ENCODE data around the gene SLC12A8.

DNA sequence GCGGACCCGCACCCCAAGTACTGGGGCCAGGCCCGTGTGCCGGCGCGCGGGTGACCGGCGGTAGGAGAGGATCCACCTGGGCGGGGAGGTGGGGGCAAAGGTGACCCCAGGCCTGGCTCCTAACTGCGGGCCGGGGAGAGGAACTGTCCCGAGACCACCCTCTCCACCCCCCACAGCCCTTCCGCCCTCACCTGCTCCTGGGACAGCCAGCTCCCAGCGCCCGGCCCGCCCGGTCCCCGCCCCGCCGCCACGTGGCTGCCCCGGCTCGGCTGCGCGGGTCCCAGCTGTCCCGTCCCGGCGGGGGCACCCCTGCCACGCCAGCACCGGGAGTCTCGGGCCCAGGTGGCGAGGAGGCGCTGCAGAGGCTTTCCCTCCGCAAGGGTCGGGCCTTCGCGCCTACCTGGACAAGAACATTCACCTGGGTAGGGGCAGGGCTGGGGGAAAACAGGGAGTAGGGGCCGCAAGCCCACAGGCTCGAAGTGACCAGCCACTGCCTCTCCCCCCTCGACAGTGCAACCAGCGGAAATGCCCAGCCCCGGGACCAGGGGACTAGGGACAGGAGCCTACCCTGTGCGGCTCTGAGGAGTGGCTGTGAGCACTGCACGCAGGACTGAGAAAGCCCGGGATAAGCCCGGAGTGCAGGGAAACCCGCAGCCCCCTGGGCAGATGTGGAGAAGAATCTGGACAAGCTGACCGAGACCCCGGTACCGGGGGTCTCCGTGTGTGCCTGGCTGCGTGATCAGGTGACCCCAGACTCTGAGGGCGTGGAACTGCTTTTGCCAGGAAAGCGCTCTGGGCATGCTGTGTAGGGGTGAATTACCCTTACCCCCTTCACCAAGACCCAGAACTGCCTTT is at the start of gene SLC12A8:
- no peak for TF ChIP-seq CTCF (IDR thresholded peaks at IDR 0.05 in 2 of 3, conservative IDR thresholded peaks at IDR 0.05 in 1 of 3; ENCODE audit: control insufficient read depth in 2 of 3, extremely low read depth in 1 of 3, insufficient read depth in 1 of 3, low read depth in 3 of 3, low read length in 3 of 3)
- TF ChIP-seq, protein P1, sequence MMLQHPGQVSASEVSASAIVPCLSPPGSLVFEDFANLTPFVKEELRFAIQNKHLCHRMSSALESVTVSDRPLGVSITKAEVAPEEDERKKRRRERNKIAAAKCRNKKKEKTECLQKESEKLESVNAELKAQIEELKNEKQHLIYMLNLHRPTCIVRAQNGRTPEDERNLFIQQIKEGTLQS (IDR thresholded peaks at IDR 0.05; ENCODE audit: borderline replicate concordance, extremely low read depth, low read depth, low read length): no peak
- TF ChIP-seq POLR2A (IDR thresholded peaks at IDR 0.05; ENCODE audit: low read depth, low read length): no peak
- TF ChIP-seq, protein P2, sequence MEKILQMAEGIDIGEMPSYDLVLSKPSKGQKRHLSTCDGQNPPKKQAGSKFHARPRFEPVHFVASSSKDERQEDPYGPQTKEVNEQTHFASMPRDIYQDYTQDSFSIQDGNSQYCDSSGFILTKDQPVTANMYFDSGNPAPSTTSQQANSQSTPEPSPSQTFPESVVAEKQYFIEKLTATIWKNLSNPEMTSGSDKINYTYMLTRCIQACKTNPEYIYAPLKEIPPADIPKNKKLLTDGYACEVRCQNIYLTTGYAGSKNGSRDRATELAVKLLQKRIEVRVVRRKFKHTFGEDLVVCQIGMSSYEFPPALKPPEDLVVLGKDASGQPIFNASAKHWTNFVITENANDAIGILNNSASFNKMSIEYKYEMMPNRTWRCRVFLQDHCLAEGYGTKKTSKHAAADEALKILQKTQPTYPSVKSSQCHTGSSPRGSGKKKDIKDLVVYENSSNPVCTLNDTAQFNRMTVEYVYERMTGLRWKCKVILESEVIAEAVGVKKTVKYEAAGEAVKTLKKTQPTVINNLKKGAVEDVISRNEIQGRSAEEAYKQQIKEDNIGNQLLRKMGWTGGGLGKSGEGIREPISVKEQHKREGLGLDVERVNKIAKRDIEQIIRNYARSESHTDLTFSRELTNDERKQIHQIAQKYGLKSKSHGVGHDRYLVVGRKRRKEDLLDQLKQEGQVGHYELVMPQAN (conservative IDR thresholded peaks at IDR 0.05): no peak
- TF ChIP-seq ESRRA (IDR thresholded peaks at IDR 0.05; ENCODE audit: low read length): no peak
